Parathyroid adenoma (tissue), 2 donors: ENCODE results near the gene PIK3AP1.

Experiments
- H2AFZ ChIP-seq: fragments of 300-600 bp; sonication (generic); one replicate; pipeline ENCODE4 v1.7.0; 2017; ENCODE audit warnings: antibody characterized with exemption, mild to moderate bottlenecking
- H3K27ac ChIP-seq: fragments of 300-600 bp; sonication (generic); one replicate; pipeline ENCODE4 v1.7.0; 2017
- H3K27me3 ChIP-seq: fragments of 300-600 bp; sonication (generic); one replicate; pipeline ENCODE4 v1.7.0; 2017; ENCODE audit warnings: low read length; ENCODE audit not compliant: control insufficient read depth, insufficient read depth
- H3K36me3 ChIP-seq: fragments of 300-600 bp; sonication (generic); one replicate; pipeline ENCODE4 v1.7.0; 2017; ENCODE audit warnings: low read length; ENCODE audit not compliant: control insufficient read depth, insufficient read depth
- H3K4me1 ChIP-seq: fragments of 300-600 bp; sonication (generic); one replicate; pipeline ENCODE4 v1.7.0; 2017; ENCODE audit warnings: control low read depth
- H3K4me2 ChIP-seq: fragments of 300-600 bp; sonication (generic); one replicate; pipeline ENCODE4 v1.7.0; 2017; ENCODE audit warnings: low read length
- H3K4me3 ChIP-seq: fragments of 300-600 bp; sonication (generic); one replicate; pipeline ENCODE4 v1.7.0; 2017; ENCODE audit warnings: low read depth, low read length
- H3K79me2 ChIP-seq: fragments of 300-600 bp; sonication (generic); one replicate; pipeline ENCODE4 v1.7.0; 2017; ENCODE audit warnings: control low read depth
- H3K9ac ChIP-seq: fragments of 300-600 bp; sonication (generic); one replicate; pipeline ENCODE4 v1.7.0; 2017; ENCODE audit warnings: mild to moderate bottlenecking
- H3K9me3 ChIP-seq: fragments of 300-600 bp; sonication (generic); one replicate; pipeline ENCODE4 v1.7.0; 2017; ENCODE audit warnings: low read length; ENCODE audit not compliant: control insufficient read depth
- TF ChIP-seq, protein P1 (sequence below): fragments of 300-600 bp; sonication (generic); IDR thresholded peaks from one replicate; pipeline ENCODE4 v1.7.0; 2017; ENCODE audit warnings: antibody characterized with exemption, mild to moderate bottlenecking
- donor health status: primary hyperparathyroidism.

The PIK3AP1 gene

DNA sequence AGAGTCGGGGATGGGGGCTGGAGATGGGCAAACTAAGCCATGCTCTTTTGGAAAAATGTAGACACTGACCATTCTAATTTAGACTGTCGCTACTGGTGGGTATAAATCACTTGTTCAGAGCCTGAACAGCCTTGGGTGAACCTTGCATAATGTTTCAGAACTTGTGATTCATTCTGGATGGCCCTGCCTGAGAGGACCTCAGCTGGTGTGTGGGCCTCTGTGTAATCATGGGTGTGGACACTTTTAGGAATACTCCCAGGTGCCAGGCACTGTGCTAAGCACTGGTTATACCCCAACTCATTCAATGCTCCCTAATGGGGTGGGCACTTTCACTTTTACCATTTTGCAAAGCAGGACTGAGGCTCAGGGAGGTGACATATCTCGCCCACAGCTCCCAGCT, 106.7 kb downstream of the PIK3AP1 start:
- no peaks in the 10 kb centered on the region for H3K36me3 ChIP-seq
- H3K4me3 ChIP-seq: no peak overlapping the region
- no peaks in the 10 kb centered on the region for H3K9me3 ChIP-seq
- no peaks in the 10 kb centered on the region for H3K79me2 ChIP-seq
- H3K27me3 ChIP-seq: no peaks in the 10 kb centered on the region
- TF ChIP-seq, protein P1, sequence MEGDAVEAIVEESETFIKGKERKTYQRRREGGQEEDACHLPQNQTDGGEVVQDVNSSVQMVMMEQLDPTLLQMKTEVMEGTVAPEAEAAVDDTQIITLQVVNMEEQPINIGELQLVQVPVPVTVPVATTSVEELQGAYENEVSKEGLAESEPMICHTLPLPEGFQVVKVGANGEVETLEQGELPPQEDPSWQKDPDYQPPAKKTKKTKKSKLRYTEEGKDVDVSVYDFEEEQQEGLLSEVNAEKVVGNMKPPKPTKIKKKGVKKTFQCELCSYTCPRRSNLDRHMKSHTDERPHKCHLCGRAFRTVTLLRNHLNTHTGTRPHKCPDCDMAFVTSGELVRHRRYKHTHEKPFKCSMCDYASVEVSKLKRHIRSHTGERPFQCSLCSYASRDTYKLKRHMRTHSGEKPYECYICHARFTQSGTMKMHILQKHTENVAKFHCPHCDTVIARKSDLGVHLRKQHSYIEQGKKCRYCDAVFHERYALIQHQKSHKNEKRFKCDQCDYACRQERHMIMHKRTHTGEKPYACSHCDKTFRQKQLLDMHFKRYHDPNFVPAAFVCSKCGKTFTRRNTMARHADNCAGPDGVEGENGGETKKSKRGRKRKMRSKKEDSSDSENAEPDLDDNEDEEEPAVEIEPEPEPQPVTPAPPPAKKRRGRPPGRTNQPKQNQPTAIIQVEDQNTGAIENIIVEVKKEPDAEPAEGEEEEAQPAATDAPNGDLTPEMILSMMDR: no peak
- H3K27ac ChIP-seq: no peak overlapping the region
- no peak overlapping the region for H2AFZ ChIP-seq
- no peak overlapping the region for H3K9ac ChIP-seq
- no peaks in the 10 kb centered on the region for H3K4me1 ChIP-seq
- H3K4me2 ChIP-seq: no peak overlapping the region

DNA sequence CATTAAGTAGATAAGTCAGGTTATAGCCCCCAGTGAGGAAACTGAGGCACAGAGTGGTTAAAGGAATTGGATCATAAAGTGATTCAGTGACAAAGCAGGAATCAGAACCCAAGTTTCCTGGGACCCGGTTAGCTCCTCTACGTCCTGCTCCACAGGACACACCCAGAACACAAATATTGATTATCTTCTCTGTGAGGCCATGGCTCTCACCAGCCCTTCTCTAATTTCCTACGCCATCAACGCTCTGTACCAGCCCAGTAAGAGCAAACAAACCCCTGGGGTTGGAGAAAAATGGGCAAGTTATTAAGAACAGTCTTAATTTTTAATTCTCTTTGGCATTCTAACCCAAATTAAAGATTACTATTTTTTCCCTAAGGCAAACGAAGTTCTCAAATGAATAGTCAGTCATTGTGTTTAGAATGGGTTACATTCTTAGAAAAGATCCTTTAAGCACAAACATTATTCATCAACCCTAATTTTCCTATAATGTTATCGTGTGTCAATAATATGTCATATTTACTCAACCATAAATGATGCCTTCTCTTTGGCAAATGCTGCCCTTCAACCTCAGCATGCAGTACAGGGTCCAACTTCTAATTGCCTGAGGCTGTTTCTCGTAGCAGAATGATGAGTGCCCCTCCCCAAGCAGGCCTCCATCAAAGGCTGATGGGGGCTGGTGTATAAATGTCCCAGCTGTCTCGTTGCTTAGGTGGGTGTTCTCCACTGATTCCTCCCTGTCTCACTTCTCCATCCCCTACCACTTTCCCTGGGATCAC, 108.1 kb downstream of the PIK3AP1 start:
- Histone ChIP-seq H3K27ac (no peak overlapping the region), H3K4me3 (no peak overlapping the region), H3K4me1 (no peaks in the 10 kb centered on the region), H3K9me3 (no peaks in the 10 kb centered on the region), H3K36me3 (no peaks in the 10 kb centered on the region), H2AFZ (no peak overlapping the region), H3K9ac (no peak overlapping the region), H3K4me2 (no peak overlapping the region), H3K79me2 (no peaks in the 10 kb centered on the region), H3K27me3 (no peaks in the 10 kb centered on the region)
- TF ChIP-seq, protein P1: no peak

DNA sequence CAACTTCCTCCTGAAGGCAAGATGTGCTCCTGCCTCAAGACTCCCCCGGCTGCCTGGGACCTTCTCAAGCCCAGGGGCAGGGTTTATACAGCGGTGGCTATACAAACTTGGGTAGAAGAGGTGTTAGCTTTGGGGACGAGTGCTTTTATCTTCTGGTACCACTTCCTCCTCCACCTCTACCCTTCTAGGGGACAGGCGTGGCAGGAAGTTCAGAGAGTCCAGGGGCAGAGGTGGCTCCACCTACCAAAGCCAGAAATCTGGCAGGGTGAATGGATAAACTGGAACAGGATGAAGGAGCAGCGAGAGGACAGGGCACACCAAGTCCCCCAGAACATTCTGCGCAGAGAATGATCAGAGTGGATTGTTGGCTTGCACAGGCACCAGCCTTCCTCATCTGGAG, 109.5 kb downstream of the PIK3AP1 start:
- Histone ChIP-seq H3K4me3 (no peak overlapping the region), H2AFZ (no peak overlapping the region), H3K4me2 (no peak overlapping the region), H3K27me3 (no peaks in the 10 kb centered on the region), H3K27ac (no peak overlapping the region), H3K79me2 (no peaks in the 10 kb centered on the region), H3K36me3 (no peaks in the 10 kb centered on the region), H3K9me3 (no peaks in the 10 kb centered on the region), H3K9ac (no peak overlapping the region), H3K4me1 (no peaks in the 10 kb centered on the region)
- TF ChIP-seq, protein P1: no peak

DNA sequence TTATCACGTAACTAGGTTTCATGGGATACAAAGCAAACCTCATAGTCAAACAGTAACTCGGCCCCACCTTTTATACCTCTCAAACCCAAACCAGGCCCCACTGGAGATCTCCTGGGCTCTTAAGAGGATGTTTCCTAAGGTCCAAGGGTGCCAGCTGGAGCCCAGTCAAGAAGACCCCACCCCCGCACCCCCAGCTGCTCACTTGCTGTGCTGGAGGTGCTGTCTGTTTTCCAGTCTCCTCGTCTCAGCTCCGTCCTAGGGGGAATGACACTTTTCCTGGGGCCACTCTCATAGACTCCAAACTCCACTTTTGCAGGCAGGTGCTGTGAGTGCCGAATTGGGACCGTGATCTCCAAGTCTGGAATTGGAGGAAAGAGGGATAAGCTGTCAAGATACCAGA, 110.8 kb downstream of the PIK3AP1 start:
- H3K9me3 ChIP-seq: no peaks in the 10 kb centered on the region
- TF ChIP-seq, protein P1: no peak
- H3K36me3 ChIP-seq: no peaks in the 10 kb centered on the region
- H3K9ac ChIP-seq: no peak overlapping the region
- no peaks in the 10 kb centered on the region for H3K79me2 ChIP-seq
- no peaks in the 10 kb centered on the region for H3K4me1 ChIP-seq
- no peak overlapping the region for H3K4me2 ChIP-seq
- H3K27ac ChIP-seq: no peak overlapping the region
- no peaks in the 10 kb centered on the region for H3K27me3 ChIP-seq
- H2AFZ ChIP-seq: no peak overlapping the region
- H3K4me3 ChIP-seq: no peak overlapping the region

DNA sequence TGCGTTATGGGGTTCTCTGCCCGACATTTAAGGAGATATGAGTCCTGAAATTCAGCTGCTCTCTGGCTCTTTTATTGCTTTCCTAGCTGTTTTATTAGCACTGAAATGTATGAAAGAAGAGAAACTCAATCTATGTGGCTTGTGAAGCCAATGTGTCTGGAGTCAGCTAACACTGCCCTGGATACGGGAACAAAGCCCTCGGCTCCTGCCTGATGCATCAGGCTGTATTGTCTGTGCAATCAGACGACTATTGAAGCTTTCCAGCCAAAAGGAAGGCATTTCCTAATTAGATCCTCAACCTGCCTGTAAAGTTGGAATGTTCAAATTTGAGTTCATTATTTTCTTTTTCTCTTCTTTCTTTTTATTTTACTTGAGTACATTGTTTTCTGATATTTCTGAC, 111.5 kb downstream of the PIK3AP1 start:
- no peaks in the 10 kb centered on the region for H3K27me3 ChIP-seq
- no peak overlapping the region for H3K4me3 ChIP-seq
- H3K79me2 ChIP-seq: no peaks in the 10 kb centered on the region
- H3K4me2 ChIP-seq: no peak overlapping the region
- H3K27ac ChIP-seq: no peak overlapping the region
- no peaks in the 10 kb centered on the region for H3K36me3 ChIP-seq
- H3K9me3 ChIP-seq: no peaks in the 10 kb centered on the region
- H3K9ac ChIP-seq: no peak overlapping the region
- TF ChIP-seq, protein P1: no peak
- no peak overlapping the region for H2AFZ ChIP-seq
- H3K4me1 ChIP-seq: no peaks in the 10 kb centered on the region
